CD14-positive monocyte (primary cell): ENCODE measurements around the gene PTPN18. TPM values are rescaled to one million over a fixed set of nuclear protein-coding genes. Genes with fewer than 3 reads are reported as not detected.

Experiments used
- DNase-seq, 3 donors: peaks; one replicate each; pipeline ENCODE4 v3.0.0-alpha.2; 2011 to 2022
- H2AFZ ChIP-seq: 2 replicates; pipeline ENCODE4 v1.6.0; 2012; ENCODE audit warnings: mild to moderate bottlenecking, low read depth, low read length, inconsistent platforms; ENCODE audit not compliant: insufficient read depth, poor library complexity, severe bottlenecking
- H3K27ac ChIP-seq, 2 donors: 1 replicate in 1 of 2; 2 replicates in 1 of 2; pipeline ENCODE4 v1.5.1; 2012 to 2013; ENCODE audit warnings: low read length in 2 of 2, control low read depth in 1 of 2, inconsistent platforms in 1 of 2, low read depth in 1 of 2, mild to moderate bottlenecking in 1 of 2
- H3K27me3 ChIP-seq, 2 donors: one replicate each; pipeline versions ENCODE4 v1.6.0 to v1.6.1; 2011 to 2013; ENCODE audit warnings: low read length in 2 of 2; ENCODE audit not compliant: control insufficient read depth in 2 of 2, insufficient read depth in 2 of 2
- H3K36me3 ChIP-seq, 2 donors: replicated peaks in 1 of 2; 1 replicate in 1 of 2; 2 replicates in 1 of 2; pipeline versions ENCODE4 v1.5.1 to v1.6.1; 2012 to 2013; ENCODE audit warnings: low read length in 2 of 2, control low read depth in 1 of 2, inconsistent platforms in 1 of 2, mild to moderate bottlenecking in 1 of 2; ENCODE audit not compliant: insufficient read depth in 2 of 2, control insufficient read depth in 1 of 2
- H3K4me1 ChIP-seq, 2 donors: 1 replicate in 1 of 2; 2 replicates in 1 of 2; pipeline versions ENCODE4 v1.5.1 to v1.6.1; 2012 to 2013; ENCODE audit warnings: low read length in 2 of 2, control low read depth in 1 of 2, inconsistent platforms in 1 of 2, mild to moderate bottlenecking in 1 of 2, moderate library complexity in 1 of 2; ENCODE audit not compliant: insufficient read depth in 2 of 2, control insufficient read depth in 1 of 2
- H3K4me2 ChIP-seq: replicated peaks from 2 replicates; pipeline ENCODE3; 2012; ENCODE audit warnings: low read length, moderate library complexity, mild to moderate bottlenecking; ENCODE audit not compliant: poor library complexity, severe bottlenecking; ENCODE audit errors: extremely low read depth
- H3K4me3 ChIP-seq, 3 experiments: fragments of 200-600 bp in 1 of 3; sonication (generic) in 1 of 3; replicated peaks in 1 of 3; 1 replicate in 2 of 3; 2 replicates in 1 of 3; pipeline ENCODE4 v1.5.1; 2011 to 2013; ENCODE audit warnings: low read length in 3 of 3, mild to moderate bottlenecking in 3 of 3, control low read depth in 2 of 3, low read depth in 2 of 3, inconsistent platforms in 1 of 3, moderate library complexity in 1 of 3
- H3K79me2 ChIP-seq: 2 replicates; pipeline ENCODE4 v1.6.0; 2012; ENCODE audit warnings: mild to moderate bottlenecking, control low read depth, inconsistent platforms, low read length, moderate library complexity; ENCODE audit not compliant: insufficient read depth
- H3K9ac ChIP-seq: 2 replicates; pipeline ENCODE4 v1.6.0; 2017; ENCODE audit warnings: low read length, mild to moderate bottlenecking; ENCODE audit not compliant: insufficient read depth, poor library complexity, severe bottlenecking
- H3K9me3 ChIP-seq, 2 donors: replicated peaks in 1 of 2; 1 replicate in 1 of 2; 2 replicates in 1 of 2; pipeline versions ENCODE4 v1.5.1 to v1.6.1; 2012 to 2013; ENCODE audit warnings: low read length in 2 of 2, control low read depth in 1 of 2; ENCODE audit not compliant: control insufficient read depth in 1 of 2, insufficient read depth in 1 of 2
- H4K20me1 ChIP-seq: 2 replicates; pipeline ENCODE4 v1.6.0; 2012; ENCODE audit warnings: mild to moderate bottlenecking, low read length, control low read depth, moderate library complexity; ENCODE audit not compliant: insufficient read depth
- H3K27ac Mint-ChIP-seq, 7 donors: one replicate each; pipeline ENCODE4 v1.8.0; 2020; ENCODE audit warnings: mild to moderate bottlenecking in 7 of 7, mixed read lengths in 7 of 7, moderate library complexity in 6 of 7, inconsistent platforms in 2 of 7
- H3K27me3 Mint-ChIP-seq, 3 donors: one replicate each; pipeline ENCODE4 v1.8.0; 2021 to 2022; ENCODE audit warnings: low read depth in 3 of 3, mild to moderate bottlenecking in 3 of 3, mixed read lengths in 3 of 3, moderate library complexity in 3 of 3, inconsistent platforms in 1 of 3
- H3K36me3 Mint-ChIP-seq, 2 donors: one replicate each; pipeline ENCODE4 v1.8.0; 2020; ENCODE audit warnings: mixed read lengths in 2 of 2, inconsistent platforms in 1 of 2, mild to moderate bottlenecking in 1 of 2
- H3K4me1 Mint-ChIP-seq: one replicate; pipeline ENCODE4 v1.8.0; 2020; ENCODE audit warnings: mild to moderate bottlenecking, mixed read lengths
- H3K4me3 Mint-ChIP-seq, 2 donors: one replicate each; pipeline ENCODE4 v1.8.0; 2020; ENCODE audit warnings: mild to moderate bottlenecking in 2 of 2, mixed read lengths in 2 of 2, moderate library complexity in 1 of 2
- H3K9me3 Mint-ChIP-seq, 7 donors: one replicate each; pipeline ENCODE4 v1.8.0; 2020 to 2022; ENCODE audit warnings: mixed read lengths in 7 of 7, mild to moderate bottlenecking in 6 of 7, moderate library complexity in 6 of 7, inconsistent platforms in 2 of 7
- CTCF ChIP-seq: fragments of 200-600 bp; IDR thresholded peaks from one replicate; pipeline ENCODE4 v1.8.0; 2022; ENCODE audit warnings: antibody characterized with exemption, mild to moderate bottlenecking
- WGBS: methylation state at CpG from one replicate; pipeline ENCODE4 v1.1.5; 2013; ENCODE audit warnings: missing lambda C conversion rate; ENCODE audit not compliant: insufficient coverage; 5-methylcytosine and 5-hydroxymethylcytosine counted together
- intact Hi-C, 2 donors: fragments of 100-400 bp; cut with micrococcal nuclease; formaldehyde crosslinking; loops; one replicate each; pipeline versions ENCODE4 v1.15.0 to v1.15.1; 2023
- polyA plus RNA-seq, 3 donors: library from polyadenylated mRNA; depleted of rRNA in 1 of 3; unstranded in 2 of 3; stranded (reverse) in 1 of 3; fragments of 300-500 nt in 2 of 3; fragments of >200 nt in 1 of 3; fragmentation: Illumina TruSeq in 2 of 3; gene quantifications; 1 replicate in 2 of 3; 2 replicates in 1 of 3; pipeline ENCODE4 v1.2.3, GENCODE V29; 2012 to 2021

PTPN18 gene
- polyA plus RNA-seq, 3 donors = 72.2 to 365 (median 102) TPM

- TF ChIP-seq CTCF = no peak
- H3K36me3 Mint-ChIP-seq = peaks cover 12 to 14% of the 10 kb centered on the region in 2 donors
- 86% methylated on average over 1 of the region's 1 CpG for WGBS
- peaks cover 16% of the 10 kb centered on the region for H4K20me1 ChIP-seq
- H3K27ac Mint-ChIP-seq = peak overlapping the region in 2 of 7 donors; percentile 2 to 27
- intact Hi-C loops = no loop called here
- H3K4me3 ChIP-seq = no peak overlapping the region
- peaks cover 45% of the 10 kb centered on the region for H3K4me1 Mint-ChIP-seq
- peaks cover 0 to 2% (median 0%) of the 10 kb centered on the region in 7 donors for H3K9me3 Mint-ChIP-seq
- no peaks in the 10 kb centered on the region for H3K27me3 ChIP-seq
- H3K9me3 ChIP-seq = no peaks in the 10 kb centered on the region
- H3K36me3 ChIP-seq = peaks cover 5 to 10% of the 10 kb centered on the region in 2 donors
- H3K4me1 ChIP-seq = peaks cover 40 to 51% of the 10 kb centered on the region in 2 donors
- H3K4me3 Mint-ChIP-seq = no peak overlapping the region
- no peak overlapping the region for H3K4me2 ChIP-seq
- H3K9ac ChIP-seq = no peak overlapping the region
- H3K27me3 Mint-ChIP-seq = peaks cover 0 to 2% (median 2%) of the 10 kb centered on the region in 3 donors
- no peak overlapping the region for H3K27ac ChIP-seq
- no peak for DNase-seq
- H3K79me2 ChIP-seq = peaks cover 13% of the 10 kb centered on the region
- no peak overlapping the region for H2AFZ ChIP-seq
These were observed 1.8 kb upstream of the PTPN18 start for GRCh38 chr2:130354139-130354428.

GRCh38 chr2:130355172-130355577 lies 681 bp upstream of the PTPN18 start:
- Histone ChIP-seq H3K4me1 (peaks cover 40 to 51% of the 10 kb centered on the region in 2 donors), H3K9me3 (no peaks in the 10 kb centered on the region), H3K4me3 (peak overlapping the region; percentile 38 to 89 (median 58)), H3K79me2 (peaks cover 20% of the 10 kb centered on the region), H3K36me3 (peaks cover 7 to 21% of the 10 kb centered on the region in 2 donors), H3K27ac (peak overlapping the region; percentile 46 to 81), H2AFZ (peak overlapping the region; percentile 95), H4K20me1 (peaks cover 27% of the 10 kb centered on the region), H3K9ac (peak overlapping the region; percentile 76), H3K27me3 (no peaks in the 10 kb centered on the region), H3K4me2 (peak overlapping the region; percentile 96)
- 7% methylated on average over 18 of the region's 21 CpGs for WGBS
- peaks cover 45% of the 10 kb centered on the region for H3K4me1 Mint-ChIP-seq
- DNase-seq = peak in 2 of 3 donors; percentile 29 to 37
- H3K27me3 Mint-ChIP-seq = peaks cover 0 to 2% (median 2%) of the 10 kb centered on the region in 3 donors
- peak overlapping the region; percentile 78 to 93 (median 88) for H3K27ac Mint-ChIP-seq
- H3K4me3 Mint-ChIP-seq = peak overlapping the region; percentile 87 to 93
- intact Hi-C loops = no loop called here
- TF ChIP-seq CTCF = no peak
- peaks cover 0 to 2% (median 0%) of the 10 kb centered on the region in 7 donors for H3K9me3 Mint-ChIP-seq
- H3K36me3 Mint-ChIP-seq = peaks cover 16 to 21% of the 10 kb centered on the region in 2 donors
